ENCODE data around the gene DNAH11. TPM values are rescaled to one million over a fixed set of nuclear protein-coding genes. Genes with fewer than 3 reads are reported as not detected.
"Not testable (repeated sequence)": the region's sequence is repeated elsewhere in the genome, so short reads cannot be mapped to it uniquely, and the experiment has no call there.

DNAH11 gene
- total RNA-seq, 1 experiment from 2014 or later = 0.15 TPM

- CTCF ChIA-PET; intact Hi-C loops (cut with micrococcal nuclease; ENCODE audit: unreplicated experiment); in situ Hi-C loops (cut with HindIII; ENCODE audit: low pct_unique_long_range_greater_than_20kb, low sequenced_read_pairs); H3K36me3 ChIP-seq (ENCODE audit: control insufficient read depth, insufficient read depth, low read length); H3K9me3 ChIP-seq (ENCODE audit: control insufficient read depth, insufficient read depth, low read depth, low read length); DNase-seq (ENCODE audit: low read depth, low spot score); POLR2A ChIA-PET; BruUV-seq (replicated peaks); ATAC-seq; H3K4me3 ChIP-seq (ENCODE audit: low read depth in 2 of 2, low read length in 2 of 2); H3K4me1 ChIP-seq (ENCODE audit: control insufficient read depth, insufficient read depth, low read length); H3K27me3 ChIP-seq (ENCODE audit: control insufficient read depth, insufficient read depth, low read length); H3K27ac ChIP-seq (ENCODE audit: low read length): not testable (repeated sequence)
Measured at GRCh38 chr7:21533646-21534045, 9.2 kb upstream of the DNAH11 start.

- H3K27ac ChIP-seq (ENCODE audit: low read length); BruUV-seq (replicated peaks); DNase-seq (ENCODE audit: low read depth, low spot score); H3K4me3 ChIP-seq (ENCODE audit: low read depth in 2 of 2, low read length in 2 of 2); in situ Hi-C loops (cut with HindIII; ENCODE audit: low pct_unique_long_range_greater_than_20kb, low sequenced_read_pairs); intact Hi-C loops (cut with micrococcal nuclease; ENCODE audit: unreplicated experiment); H3K4me1 ChIP-seq (ENCODE audit: control insufficient read depth, insufficient read depth, low read length); H3K36me3 ChIP-seq (ENCODE audit: control insufficient read depth, insufficient read depth, low read length); ATAC-seq; CTCF ChIA-PET; H3K9me3 ChIP-seq (ENCODE audit: control insufficient read depth, insufficient read depth, low read depth, low read length); POLR2A ChIA-PET: not testable (repeated sequence)
- H3K27me3 ChIP-seq (ENCODE audit: control insufficient read depth, insufficient read depth, low read length) = peaks cover 10% of the 10 kb centered on the region
Measured at GRCh38 chr7:21536445-21537118, 6.3 kb upstream of the DNAH11 start.

- Histone ChIP-seq H3K27me3 (ENCODE audit: control insufficient read depth, insufficient read depth, low read length) (peaks cover 29% of the 10 kb centered on the region), H3K4me3 (ENCODE audit: low read depth in 2 of 2, low read length in 2 of 2) (no peak overlapping the region), H3K36me3 (ENCODE audit: control insufficient read depth, insufficient read depth, low read length) (no peaks in the 10 kb centered on the region), H3K27ac (ENCODE audit: low read length) (no peak overlapping the region), H3K9me3 (ENCODE audit: control insufficient read depth, insufficient read depth, low read depth, low read length) (no peaks in the 10 kb centered on the region), H3K4me1 (ENCODE audit: control insufficient read depth, insufficient read depth, low read length) (peaks cover 9% of the 10 kb centered on the region)
- CTCF ChIA-PET = no interaction called here
- POLR2A ChIA-PET = no interaction called here
- intact Hi-C loops (cut with micrococcal nuclease; ENCODE audit: unreplicated experiment) = no loop called here
- no peak for ATAC-seq
- DNase-seq (ENCODE audit: low read depth, low spot score) = no peak
- no peak for TF ChIP-seq REST (IDR thresholded peaks at IDR 0.05; ENCODE audit: insufficient read depth in 1 of 2, low read depth in 2 of 2, low read length in 1 of 2)
- TF ChIP-seq POLR2AphosphoS5 (IDR thresholded peaks at IDR 0.05; ENCODE audit: low read depth, low read length) = no peak
- TF ChIP-seq TCF7L2 (IDR thresholded peaks at IDR 0.05; ENCODE audit: low read depth, low read length) = no peak
- TF ChIP-seq SIN3A (IDR thresholded peaks at IDR 0.05; ENCODE audit: borderline replicate concordance, insufficient read depth, low read depth, low read length) = no peak
- TF ChIP-seq, protein P1, sequence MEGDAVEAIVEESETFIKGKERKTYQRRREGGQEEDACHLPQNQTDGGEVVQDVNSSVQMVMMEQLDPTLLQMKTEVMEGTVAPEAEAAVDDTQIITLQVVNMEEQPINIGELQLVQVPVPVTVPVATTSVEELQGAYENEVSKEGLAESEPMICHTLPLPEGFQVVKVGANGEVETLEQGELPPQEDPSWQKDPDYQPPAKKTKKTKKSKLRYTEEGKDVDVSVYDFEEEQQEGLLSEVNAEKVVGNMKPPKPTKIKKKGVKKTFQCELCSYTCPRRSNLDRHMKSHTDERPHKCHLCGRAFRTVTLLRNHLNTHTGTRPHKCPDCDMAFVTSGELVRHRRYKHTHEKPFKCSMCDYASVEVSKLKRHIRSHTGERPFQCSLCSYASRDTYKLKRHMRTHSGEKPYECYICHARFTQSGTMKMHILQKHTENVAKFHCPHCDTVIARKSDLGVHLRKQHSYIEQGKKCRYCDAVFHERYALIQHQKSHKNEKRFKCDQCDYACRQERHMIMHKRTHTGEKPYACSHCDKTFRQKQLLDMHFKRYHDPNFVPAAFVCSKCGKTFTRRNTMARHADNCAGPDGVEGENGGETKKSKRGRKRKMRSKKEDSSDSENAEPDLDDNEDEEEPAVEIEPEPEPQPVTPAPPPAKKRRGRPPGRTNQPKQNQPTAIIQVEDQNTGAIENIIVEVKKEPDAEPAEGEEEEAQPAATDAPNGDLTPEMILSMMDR (IDR thresholded peaks at IDR 0.05) = no peak
- in situ Hi-C loops (cut with HindIII; ENCODE audit: low pct_unique_long_range_greater_than_20kb, low sequenced_read_pairs) = no loop called here
- BruUV-seq (replicated peaks) = no TSS peak
Measured at GRCh38 chr7:21538936-21539495, 3.8 kb upstream of the DNAH11 start.

Data from Panc1 (cell line).